ENCODE measurements around the gene DNASE1L2.
"Not testable (repeated sequence)": the region's sequence is repeated elsewhere in the genome, so short reads cannot be mapped to it uniquely, and the experiment has no call there.

DNASE1L2 gene

GRCh38 chr16:2203119-2203688 is 33.0 kb upstream of the DNASE1L2 start:
- FAIRE-seq; DNase-seq (ENCODE audit: insufficient read length, low spot score): not testable (repeated sequence)

- FAIRE-seq, result no peak
- no peak for DNase-seq (ENCODE audit: insufficient read length, low spot score)
Measured at GRCh38 chr16:2204416-2205103, 31.7 kb upstream of the DNASE1L2 start.

DNA sequence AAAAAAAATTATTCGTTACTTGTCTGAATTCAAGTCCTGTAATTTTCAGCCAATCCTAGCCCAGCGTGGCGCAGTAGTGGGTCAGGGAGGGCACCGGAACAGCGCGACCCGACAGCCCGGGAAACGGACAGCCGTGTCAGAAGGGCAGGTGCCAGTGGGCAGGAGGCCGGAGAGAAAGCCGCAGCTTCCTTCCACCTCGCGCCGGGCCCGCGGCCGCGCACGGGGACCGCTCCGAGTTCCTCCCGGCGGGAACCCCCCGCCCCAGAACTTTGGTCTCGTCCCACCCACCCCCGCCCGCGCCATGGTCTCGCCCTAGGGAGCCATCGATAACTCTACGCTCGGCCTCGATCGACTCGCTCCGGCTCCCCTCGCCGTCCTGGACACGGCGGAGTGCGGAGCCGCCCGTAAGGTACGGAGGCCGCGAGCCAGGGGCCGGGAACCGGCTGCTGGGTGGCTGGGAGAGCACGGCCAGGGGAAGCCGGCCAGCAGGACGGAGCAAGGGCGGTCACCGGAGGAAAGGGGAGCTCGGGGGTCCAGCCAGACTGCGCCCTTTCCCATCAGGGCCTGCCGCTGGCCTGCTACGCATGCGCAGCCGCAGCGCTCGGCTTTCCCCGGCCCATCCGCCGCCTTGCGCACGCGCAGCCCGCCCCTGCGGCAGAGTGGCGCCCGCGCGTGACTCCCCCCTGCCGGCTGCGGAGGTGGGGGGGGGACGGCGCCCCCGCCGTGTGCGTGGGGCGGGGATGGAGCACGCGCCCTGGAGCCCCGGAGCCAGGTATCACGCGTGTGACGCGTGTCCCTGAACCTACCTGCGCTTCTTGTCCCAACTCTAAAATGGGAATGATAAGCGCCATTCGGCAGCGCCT is 30.9 kb upstream of the DNASE1L2 start, which contains the start of gene MLST8:
Gene MLST8, plus strand, starts transcription at position 351 of the 863 bp plus-strand sequence. CDS start 632 bp downstream, outside the sequence.
- FAIRE-seq, result peak; percentile 88
- peak; percentile 99 for DNase-seq (ENCODE audit: insufficient read length, low spot score)

DNA sequence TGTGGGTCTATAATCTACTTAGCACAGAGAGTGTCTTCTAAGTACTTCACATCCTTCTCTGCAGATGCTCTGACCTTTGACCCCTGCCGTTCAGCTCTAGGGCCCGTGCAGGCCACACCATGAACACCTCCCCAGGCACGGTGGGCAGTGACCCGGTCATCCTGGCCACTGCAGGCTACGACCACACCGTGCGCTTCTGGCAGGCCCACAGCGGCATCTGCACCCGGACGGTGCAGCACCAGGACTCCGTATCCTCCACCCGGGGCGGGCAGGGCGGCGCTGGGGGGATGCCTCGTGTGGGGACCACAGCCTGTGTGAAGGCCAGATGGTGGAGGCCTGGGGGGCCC is 30.3 kb upstream of the DNASE1L2 start:
- FAIRE-seq (no peak), DNase-seq (ENCODE audit: insufficient read length, low spot score) (no peak)

DNA sequence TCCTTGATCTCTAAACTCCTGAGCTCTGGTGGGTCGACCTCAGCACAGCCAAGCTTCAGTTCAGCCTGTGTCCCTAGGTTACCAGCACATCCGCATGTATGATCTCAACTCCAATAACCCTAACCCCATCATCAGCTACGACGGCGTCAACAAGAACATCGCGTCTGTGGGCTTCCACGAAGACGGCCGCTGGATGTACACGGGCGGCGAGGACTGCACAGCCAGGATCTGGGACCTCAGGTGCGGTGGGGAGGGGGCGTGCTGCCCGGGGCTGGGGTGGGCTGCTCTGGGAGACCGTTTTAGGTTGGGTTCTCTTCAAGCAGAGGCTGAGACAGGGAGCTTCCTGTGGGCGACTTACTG is 29.8 kb upstream of the DNASE1L2 start:
- FAIRE-seq (no peak), DNase-seq (ENCODE audit: insufficient read length, low spot score) (no peak)

DNA sequence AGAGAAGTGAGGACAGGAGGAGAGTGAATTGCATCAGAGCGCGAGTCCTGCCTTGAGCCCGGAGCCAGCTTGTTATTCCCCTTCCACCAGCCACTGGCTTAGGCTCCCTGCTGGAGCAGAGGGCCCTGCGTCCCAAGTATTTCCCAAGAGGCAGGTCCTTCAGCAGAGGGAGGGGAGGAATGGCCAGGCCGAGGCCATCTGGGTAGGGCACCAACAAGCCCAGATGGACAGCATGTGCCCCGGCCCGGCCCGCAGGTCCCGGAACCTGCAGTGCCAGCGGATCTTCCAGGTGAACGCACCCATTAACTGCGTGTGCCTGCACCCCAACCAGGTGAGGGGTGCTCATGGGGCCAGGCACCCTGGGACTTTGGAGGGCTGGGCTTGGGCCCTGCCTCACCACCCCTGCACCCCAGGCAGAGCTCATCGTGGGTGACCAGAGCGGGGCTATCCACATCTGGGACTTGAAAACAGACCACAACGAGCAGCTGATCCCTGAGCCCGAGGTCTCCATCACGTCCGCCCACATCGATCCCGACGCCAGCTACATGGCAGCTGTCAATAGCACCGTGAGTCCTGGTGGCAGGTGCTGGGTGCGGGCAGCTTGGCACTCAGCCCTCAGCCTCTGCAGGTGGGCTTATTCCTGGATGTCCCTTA is 29.3 kb upstream of the DNASE1L2 start:
- no peak for DNase-seq (ENCODE audit: insufficient read length, low spot score)
- no peak for FAIRE-seq

DNA sequence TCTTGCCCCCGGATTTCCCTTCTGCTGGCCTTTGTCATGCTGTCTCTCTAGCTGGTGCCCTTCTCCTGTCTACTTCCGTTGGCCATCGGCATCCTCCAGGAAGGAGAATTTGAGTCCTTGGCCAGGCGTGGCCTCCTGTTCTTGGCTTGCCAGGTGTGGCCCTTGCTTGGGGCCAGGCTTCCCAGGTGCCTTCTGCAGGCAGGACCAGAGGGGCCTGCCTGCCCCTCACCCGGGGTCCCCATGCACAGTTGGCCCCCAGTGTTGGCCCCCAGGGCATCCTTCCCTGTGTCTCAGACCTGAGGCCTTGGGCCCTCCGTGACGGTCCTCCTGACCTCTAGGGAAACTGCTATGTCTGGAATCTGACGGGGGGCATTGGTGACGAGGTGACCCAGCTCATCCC is 28.4 kb upstream of the DNASE1L2 start:
- FAIRE-seq, result no peak
- DNase-seq (ENCODE audit: insufficient read length, low spot score), result no peak

GRCh38 chr16:2208308-2208707 is 27.9 kb upstream of the DNASE1L2 start:
- FAIRE-seq, result no peak

GRCh38 chr16:2208772-2209171 is 27.5 kb upstream of the DNASE1L2 start:
- no peak for FAIRE-seq
- no peak for DNase-seq (ENCODE audit: insufficient read length, low spot score)

More at GRCh38 chr16:2208308-2208707, 27.9 kb upstream of the DNASE1L2 start:
- no peak for DNase-seq (ENCODE audit: insufficient read length, low spot score)

GRCh38 chr16:2209258-2210008 is 26.8 kb upstream of the DNASE1L2 start:
- FAIRE-seq (no peak), DNase-seq (ENCODE audit: insufficient read length, low spot score) (no peak)

DNA sequence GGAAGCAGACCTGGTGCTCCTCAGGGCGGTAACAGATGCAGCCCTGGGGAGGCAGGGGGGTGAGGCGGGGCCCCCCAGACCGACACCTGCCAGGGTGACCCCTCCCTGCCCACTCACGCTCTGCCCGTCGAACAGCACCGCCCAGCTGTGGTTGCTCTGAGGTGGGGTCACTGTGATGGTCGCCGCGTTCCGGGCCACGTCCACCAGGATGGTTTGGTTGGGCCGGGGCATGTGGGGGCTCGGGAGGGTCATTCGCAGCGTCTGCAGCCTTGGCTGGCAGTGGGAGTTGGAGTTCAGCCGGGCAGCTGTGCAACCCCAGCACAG is 26.3 kb upstream of the DNASE1L2 start:
- FAIRE-seq, result no peak

GRCh38 chr16:2210386-2211365 is 25.6 kb upstream of the DNASE1L2 start, which contains the start of gene BRICD5:
BRICD5 (minus strand) TSS chr16:2210863; CDS start chr16:2210833, 30 bp downstream.
- FAIRE-seq (no peak), DNase-seq (ENCODE audit: insufficient read length, low spot score) (no peak)

More for the DNA sequence above, 26.3 kb upstream of the DNASE1L2 start:
- no peak for DNase-seq (ENCODE audit: insufficient read length, low spot score)

DNA sequence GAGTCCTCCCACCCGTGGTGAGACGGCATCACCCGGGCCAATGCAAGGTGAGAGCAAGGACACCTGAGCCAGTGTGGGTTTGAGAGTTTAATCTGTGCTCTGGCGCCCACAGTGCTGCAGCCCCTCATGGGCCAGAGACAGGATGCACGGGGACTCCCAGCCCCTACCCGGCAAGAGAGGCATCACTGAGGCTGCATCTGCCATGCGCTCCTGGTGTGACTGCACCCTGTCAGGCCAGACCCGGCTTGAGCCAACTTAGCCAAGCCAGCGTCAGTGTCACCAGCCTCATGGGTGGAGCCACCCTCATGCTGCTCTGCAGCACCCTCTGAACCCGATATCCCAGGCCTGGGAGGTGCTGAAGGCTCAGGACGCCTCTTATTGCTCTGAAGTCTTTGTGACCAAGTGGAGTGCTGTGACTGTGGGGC is 24.3 kb upstream of the DNASE1L2 start:
- FAIRE-seq (no peak), DNase-seq (ENCODE audit: insufficient read length, low spot score) (no peak)

DNA sequence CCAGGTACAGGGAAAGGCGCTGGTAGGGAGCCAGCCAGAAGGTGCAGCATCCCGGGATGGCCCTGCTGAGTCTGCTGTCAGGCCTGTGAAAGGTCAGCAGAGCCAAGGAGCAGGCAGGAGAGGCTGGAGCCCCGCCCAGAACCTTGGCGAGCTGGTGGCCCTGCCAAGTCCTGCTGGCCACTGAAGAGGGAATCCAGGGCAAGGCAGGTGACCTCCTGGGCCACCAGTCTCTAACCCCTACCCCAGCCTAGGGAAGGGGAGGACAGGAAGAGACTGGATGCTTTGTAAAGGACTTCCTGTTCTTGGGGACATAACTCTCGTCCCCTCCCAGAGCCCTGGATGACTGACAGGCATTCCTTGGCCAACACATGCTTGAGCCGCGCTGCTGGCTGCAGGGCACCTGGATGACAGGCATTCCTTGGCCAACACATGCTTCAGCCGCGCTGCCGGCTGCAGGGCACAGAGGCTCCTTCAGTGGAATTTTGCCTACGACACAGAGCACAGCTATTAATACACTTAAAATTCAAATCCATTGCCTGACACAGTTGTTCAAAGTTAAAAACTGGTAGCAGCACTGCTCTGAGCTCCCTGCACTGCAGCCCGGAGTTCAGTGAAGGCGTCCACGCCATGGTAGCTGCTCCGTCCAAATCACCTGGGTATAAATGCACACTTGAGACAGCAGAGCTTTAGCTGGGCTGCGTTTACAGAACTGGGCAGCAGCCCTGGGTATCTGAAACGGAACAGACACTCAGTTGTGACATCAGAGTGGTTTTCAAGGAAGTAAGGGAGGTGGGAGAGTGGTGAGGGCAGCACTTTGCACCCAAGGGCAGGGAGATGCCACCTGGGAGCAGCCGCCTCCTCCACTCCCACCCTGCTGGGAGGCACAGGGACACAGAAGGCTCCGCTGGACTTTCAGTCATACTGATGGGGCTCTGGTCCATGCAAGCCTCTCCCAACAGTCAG is 23.6 kb upstream of the DNASE1L2 start:
- no peak for FAIRE-seq

GRCh38 chr16:2213817-2214718 is 22.2 kb upstream of the DNASE1L2 start:
- DNase-seq (ENCODE audit: insufficient read length, low spot score), result no peak
- FAIRE-seq, result no peak

More for the DNA sequence above, 23.6 kb upstream of the DNASE1L2 start:
- no peak for DNase-seq (ENCODE audit: insufficient read length, low spot score)

DNA sequence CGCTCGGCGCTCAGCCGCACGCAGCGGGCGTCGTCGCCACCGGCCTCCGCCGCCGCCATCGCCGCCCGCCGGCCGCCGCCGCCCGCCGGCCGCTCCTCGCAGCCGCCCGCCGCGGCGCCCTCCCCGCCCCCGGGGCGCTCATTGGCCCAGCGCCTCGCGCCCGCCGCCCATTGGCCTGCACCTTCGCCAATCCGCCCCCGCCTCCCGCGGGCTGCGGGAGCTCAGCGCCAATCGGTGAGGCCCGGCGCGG is 21.6 kb upstream of the DNASE1L2 start, which contains the start of gene PGP:
Gene PGP, minus strand, starts transcription at position 122 of the 250 bp plus-strand sequence. Its CDS starts 63 bp downstream, at position 59.
- DNase-seq (ENCODE audit: insufficient read length, low spot score) (no peak), FAIRE-seq (no peak)

- no peak for FAIRE-seq
- no peak for DNase-seq (ENCODE audit: insufficient read length, low spot score)
Measured at GRCh38 chr16:2216330-2216729, 19.9 kb upstream of the DNASE1L2 start.

Measured in GM19239 (cell line).